ENCODE measurements around the gene BLNK.

The BLNK gene

GRCh38 chr10:96176985-96177384 is 94.4 kb downstream of the BLNK start:
- Histone ChIP-seq H3K27me3 (ENCODE audit: low read depth, low read length) (no peaks in the 10 kb centered on the region), H4K20me1 (ENCODE audit: insufficient read depth, low read length) (no peaks in the 10 kb centered on the region), H3K36me3 (replicated peaks; ENCODE audit: low read depth, low read length) (no peaks in the 10 kb centered on the region), H3K4me3 (ENCODE audit: low read length) (no peak overlapping the region), H3K9ac (ENCODE audit: low read length) (no peak overlapping the region), H3K4me2 (ENCODE audit: low read length) (no peak overlapping the region), H3K27ac (ENCODE audit: low read length) (no peak overlapping the region), H2AFZ (ENCODE audit: low read depth, low read length) (no peak overlapping the region), H3K79me2 (ENCODE audit: low read length) (no peaks in the 10 kb centered on the region), H3K4me1 (ENCODE audit: low read length) (no peaks in the 10 kb centered on the region), H3K9me3 (ENCODE audit: insufficient read depth, low read length) (peaks cover 10% of the 10 kb centered on the region; the same call in 1 of the 2 replicates)
- TF ChIP-seq, protein P1, sequence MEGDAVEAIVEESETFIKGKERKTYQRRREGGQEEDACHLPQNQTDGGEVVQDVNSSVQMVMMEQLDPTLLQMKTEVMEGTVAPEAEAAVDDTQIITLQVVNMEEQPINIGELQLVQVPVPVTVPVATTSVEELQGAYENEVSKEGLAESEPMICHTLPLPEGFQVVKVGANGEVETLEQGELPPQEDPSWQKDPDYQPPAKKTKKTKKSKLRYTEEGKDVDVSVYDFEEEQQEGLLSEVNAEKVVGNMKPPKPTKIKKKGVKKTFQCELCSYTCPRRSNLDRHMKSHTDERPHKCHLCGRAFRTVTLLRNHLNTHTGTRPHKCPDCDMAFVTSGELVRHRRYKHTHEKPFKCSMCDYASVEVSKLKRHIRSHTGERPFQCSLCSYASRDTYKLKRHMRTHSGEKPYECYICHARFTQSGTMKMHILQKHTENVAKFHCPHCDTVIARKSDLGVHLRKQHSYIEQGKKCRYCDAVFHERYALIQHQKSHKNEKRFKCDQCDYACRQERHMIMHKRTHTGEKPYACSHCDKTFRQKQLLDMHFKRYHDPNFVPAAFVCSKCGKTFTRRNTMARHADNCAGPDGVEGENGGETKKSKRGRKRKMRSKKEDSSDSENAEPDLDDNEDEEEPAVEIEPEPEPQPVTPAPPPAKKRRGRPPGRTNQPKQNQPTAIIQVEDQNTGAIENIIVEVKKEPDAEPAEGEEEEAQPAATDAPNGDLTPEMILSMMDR (IDR thresholded peaks at IDR 0.05; ENCODE audit: low read depth, low read length): no peak
- no peak for TF ChIP-seq EZH2phosphoT487 (IDR thresholded peaks at IDR 0.05; ENCODE audit: low read depth)

GRCh38 chr10:96172666-96173065 is 98.7 kb downstream of the BLNK start:
- TF ChIP-seq, protein P1 (IDR thresholded peaks at IDR 0.05; ENCODE audit: low read depth, low read length): no peak
- no peak for TF ChIP-seq EZH2phosphoT487 (IDR thresholded peaks at IDR 0.05; ENCODE audit: low read depth)
- peaks cover 23% of the 10 kb centered on the region; the same call in 1 of the 2 replicates for H3K9me3 ChIP-seq (ENCODE audit: insufficient read depth, low read length)
- H3K36me3 ChIP-seq (replicated peaks; ENCODE audit: low read depth, low read length): peaks cover 14% of the 10 kb centered on the region
- H3K9ac ChIP-seq (ENCODE audit: low read length): no peak overlapping the region
- H3K79me2 ChIP-seq (ENCODE audit: low read length): no peaks in the 10 kb centered on the region
- H3K27ac ChIP-seq (ENCODE audit: low read length): no peak overlapping the region
- H3K4me2 ChIP-seq (ENCODE audit: low read length): no peak overlapping the region
- H3K4me1 ChIP-seq (ENCODE audit: low read length): peaks cover 8% of the 10 kb centered on the region; the same call in 1 of the 2 replicates
- no peak overlapping the region for H3K4me3 ChIP-seq (ENCODE audit: low read length)
- H2AFZ ChIP-seq (ENCODE audit: low read depth, low read length): no peak overlapping the region
- H4K20me1 ChIP-seq (ENCODE audit: insufficient read depth, low read length): no peaks in the 10 kb centered on the region
- no peaks in the 10 kb centered on the region for H3K27me3 ChIP-seq (ENCODE audit: low read depth, low read length)

DNA sequence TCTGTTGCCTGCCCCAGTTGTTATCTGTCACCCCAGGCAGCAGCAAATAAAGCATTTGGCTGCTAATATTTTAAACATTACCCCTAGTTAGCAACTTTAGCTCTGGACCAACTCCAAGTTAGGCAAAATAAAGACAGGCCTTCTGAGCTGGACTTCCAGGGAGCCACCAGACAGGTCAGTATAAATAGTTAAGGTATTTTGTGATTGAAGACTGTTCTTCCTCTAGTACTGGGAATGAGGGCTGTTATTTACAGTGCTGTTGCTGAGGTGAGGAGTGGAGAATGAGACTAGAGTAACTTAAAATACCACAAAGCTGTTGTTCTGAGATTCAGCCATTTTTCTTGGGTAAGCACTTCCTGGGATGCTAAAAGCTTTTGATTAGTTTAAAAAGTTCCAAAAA is 101.1 kb downstream of the BLNK start:
- H3K27me3 ChIP-seq (ENCODE audit: low read depth, low read length): no peaks in the 10 kb centered on the region

DNA sequence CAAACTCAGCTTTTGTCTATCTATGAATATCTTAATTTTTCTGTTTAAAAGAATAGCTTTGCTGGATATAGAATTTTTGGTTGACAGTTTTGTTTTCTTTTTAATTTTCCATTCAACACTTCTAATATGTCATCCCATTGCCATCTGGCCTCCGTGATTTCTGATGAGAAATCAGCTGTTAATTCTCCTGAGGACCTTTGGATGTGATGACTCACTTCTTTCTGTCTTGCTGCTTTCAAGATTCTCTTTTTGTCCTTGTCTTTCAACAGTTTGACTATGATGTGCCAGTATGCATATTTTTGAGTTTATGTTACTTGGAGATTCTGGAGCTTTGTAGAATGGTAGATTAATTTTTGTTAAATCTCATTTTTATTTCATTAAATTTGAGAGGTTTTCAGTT is 102.8 kb downstream of the BLNK start:
- TF ChIP-seq EZH2phosphoT487 (IDR thresholded peaks at IDR 0.05; ENCODE audit: low read depth): no peak
- TF ChIP-seq, protein P1 (IDR thresholded peaks at IDR 0.05; ENCODE audit: low read depth, low read length): no peak
- Histone ChIP-seq H3K27me3 (ENCODE audit: low read depth, low read length) (no peaks in the 10 kb centered on the region), H2AFZ (ENCODE audit: low read depth, low read length) (no peak overlapping the region), H3K9me3 (ENCODE audit: insufficient read depth, low read length) (peaks cover 17% of the 10 kb centered on the region; the same call in 1 of the 2 replicates), H3K9ac (ENCODE audit: low read length) (no peak overlapping the region), H3K36me3 (replicated peaks; ENCODE audit: low read depth, low read length) (peaks cover 22% of the 10 kb centered on the region), H3K27ac (ENCODE audit: low read length) (no peak overlapping the region), H4K20me1 (ENCODE audit: insufficient read depth, low read length) (no peaks in the 10 kb centered on the region), H3K4me2 (ENCODE audit: low read length) (no peak overlapping the region), H3K79me2 (ENCODE audit: low read length) (no peaks in the 10 kb centered on the region), H3K4me3 (ENCODE audit: low read length) (no peak overlapping the region), H3K4me1 (ENCODE audit: low read length) (peaks cover 8% of the 10 kb centered on the region; the same call in 1 of the 2 replicates)

More for the DNA sequence above, 101.1 kb downstream of the BLNK start:
- Histone ChIP-seq H2AFZ (ENCODE audit: low read depth, low read length) (no peak overlapping the region), H3K9ac (ENCODE audit: low read length) (no peak overlapping the region), H3K27ac (ENCODE audit: low read length) (no peak overlapping the region), H3K4me2 (ENCODE audit: low read length) (no peak overlapping the region), H3K79me2 (ENCODE audit: low read length) (no peaks in the 10 kb centered on the region), H4K20me1 (ENCODE audit: insufficient read depth, low read length) (no peaks in the 10 kb centered on the region), H3K9me3 (ENCODE audit: insufficient read depth, low read length) (peaks cover 23% of the 10 kb centered on the region; the same call in 1 of the 2 replicates), H3K36me3 (replicated peaks; ENCODE audit: low read depth, low read length) (peaks cover 14% of the 10 kb centered on the region), H3K4me1 (ENCODE audit: low read length) (peaks cover 8% of the 10 kb centered on the region; the same call in 1 of the 2 replicates), H3K4me3 (ENCODE audit: low read length) (no peak overlapping the region)
- TF ChIP-seq EZH2phosphoT487 (IDR thresholded peaks at IDR 0.05; ENCODE audit: low read depth): no peak
- TF ChIP-seq, protein P1 (IDR thresholded peaks at IDR 0.05; ENCODE audit: low read depth, low read length): no peak
